ENCODE data around the gene NR2F2.

GRCh38 chr15:96336108-96336595 is 5.7 kb downstream of the NR2F2 start:
- TF ChIP-seq CTCF (IDR thresholded peaks at IDR 0.05) = no peak
- TF ChIP-seq POLR2A (IDR thresholded peaks at IDR 0.05) = no peak
- TF ChIP-seq POLR2AphosphoS5 (IDR thresholded peaks at IDR 0.05) = no peak
